CD4-positive, alpha-beta T cell (primary cell): Measurements from ENCODE around the gene CMSS1. TPM values are rescaled to one million over a fixed set of nuclear protein-coding genes. Genes with fewer than 3 reads are reported as not detected.

Experiments used
- ATAC-seq: fragments of 200-7000 bp; cut with Tn5 transposase; one replicate; pipeline ENCODE4 v1.10.0; 2022; ENCODE audit warnings: mild to moderate bottlenecking; ENCODE audit not compliant: poor library complexity
- CTCF ChIA-PET: fragments of 350-600 bp; sonication (Branson Sonifier 250); formaldehyde crosslinking; loops from one replicate; lab custom pipeline; 2021; ENCODE audit warnings: antibody characterized with exemption, inconsistent platforms; lab: Charles Lee
- POLR2A ChIA-PET: fragments of 350-600 bp; sonication (Branson Sonifier 250); formaldehyde crosslinking; loops from one replicate; lab custom pipeline; 2021; ENCODE audit warnings: antibody characterized with exemption, inconsistent platforms; lab: Charles Lee
- DNase-seq, 14 experiments: peaks; one replicate each; pipeline ENCODE4 v3.0.0-alpha.2; 2013 to 2020; ENCODE audit warnings: mixed read lengths in 2 of 14
- H3K27ac ChIP-seq, 2 donors: one replicate each; pipeline versions ENCODE4 v1.5.1 to v1.7.0; 2013; ENCODE audit warnings: low read length in 2 of 2, low read depth in 1 of 2, mild to moderate bottlenecking in 1 of 2
- H3K27me3 ChIP-seq, 2 experiments: 1 replicate in 1 of 2; 2 replicates in 1 of 2; pipeline versions ENCODE4 v1.6.1 to v1.7.0; 2013; ENCODE audit warnings: low read length in 2 of 2, control low read depth in 1 of 2, mild to moderate bottlenecking in 1 of 2, moderate library complexity in 1 of 2; ENCODE audit not compliant: insufficient read depth in 2 of 2, control insufficient read depth in 1 of 2
- H3K36me3 ChIP-seq: one replicate; pipeline ENCODE4 v1.6.1; 2013; ENCODE audit warnings: low read length, control low read depth; ENCODE audit not compliant: insufficient read depth
- H3K4me1 ChIP-seq: one replicate; pipeline ENCODE4 v1.6.1; 2013; ENCODE audit warnings: low read length, control low read depth; ENCODE audit not compliant: insufficient read depth
- H3K4me3 ChIP-seq: one replicate; pipeline ENCODE4 v1.5.1; 2013; ENCODE audit warnings: mild to moderate bottlenecking, low read length, moderate library complexity
- H3K9me3 ChIP-seq, 2 experiments: 1 replicate in 1 of 2; 2 replicates in 1 of 2; pipeline versions ENCODE4 v1.6.1 to v1.7.0; 2013; ENCODE audit warnings: low read length in 2 of 2, mild to moderate bottlenecking in 2 of 2, control low read depth in 1 of 2, moderate library complexity in 1 of 2; ENCODE audit not compliant: control insufficient read depth in 1 of 2, insufficient read depth in 1 of 2
- H3K27ac Mint-ChIP-seq: one replicate; pipeline ENCODE4 v1.8.0; 2020; ENCODE audit warnings: mixed read lengths
- H3K27me3 Mint-ChIP-seq: one replicate; pipeline ENCODE4 v1.8.0; 2021; ENCODE audit warnings: mixed read lengths
- H3K36me3 Mint-ChIP-seq: one replicate; pipeline ENCODE4 v1.8.0; 2021; ENCODE audit warnings: low read depth, mixed read lengths
- H3K4me1 Mint-ChIP-seq: one replicate; pipeline ENCODE4 v1.8.0; 2021; ENCODE audit warnings: low read depth, mixed read lengths
- H3K4me3 Mint-ChIP-seq: one replicate; pipeline ENCODE4 v1.8.0; 2020; ENCODE audit warnings: mild to moderate bottlenecking, mixed read lengths
- H3K9me3 Mint-ChIP-seq: one replicate; pipeline ENCODE4 v1.8.0; 2020; ENCODE audit warnings: mixed read lengths
- CTCF ChIP-seq: fragments of 200-600 bp; IDR thresholded peaks from one replicate; pipeline ENCODE4 v1.8.0; 2022; ENCODE audit warnings: antibody characterized with exemption, mild to moderate bottlenecking
- intact Hi-C, 2 experiments: fragments of 100-400 bp; cut with DNase I in 1 of 2; cut with micrococcal nuclease in 1 of 2; formaldehyde crosslinking; loops; one replicate each; pipeline versions ENCODE4 v1.15.1 to v1.9.0; 2023 to 2025; cut with DNase I, micrococcal nuclease
- total RNA-seq, 174 experiments: library from RNA in 2 of 174; stranded (reverse) in 2 of 174; gene quantifications; one replicate each; pipeline ENCODE4 v1.2.3 and lab custom pipeline; 2021 to 2026

The CMSS1 gene
- total RNA-seq, 2 experiments from 2014 or later, result 12.2 TPM

GRCh38 chr3:100206687-100207086, 389.0 kb downstream of the CMSS1 start:
- no peaks in the 10 kb centered on the region for H3K27me3 Mint-ChIP-seq
- no peak for ATAC-seq
- no peak for TF ChIP-seq CTCF
- no peak overlapping the region for H3K4me3 Mint-ChIP-seq
- no peaks in the 10 kb centered on the region for H3K36me3 Mint-ChIP-seq
- ChIA-PET CTCF (no interaction called here), POLR2A (no interaction called here)
- no peak overlapping the region for H3K27ac ChIP-seq
- no peaks in the 10 kb centered on the region for H3K27me3 ChIP-seq
- no peak overlapping the region for H3K27ac Mint-ChIP-seq
- H3K4me1 ChIP-seq, result peaks cover 5% of the 10 kb centered on the region
- peaks cover 22% of the 10 kb centered on the region for H3K4me1 Mint-ChIP-seq
- H3K9me3 ChIP-seq, result no peaks in the 10 kb centered on the region
- H3K9me3 Mint-ChIP-seq, result no peaks in the 10 kb centered on the region
- H3K4me3 ChIP-seq, result no peak overlapping the region
- intact Hi-C loops, result loop anchor here in 1 of 2 experiments (2.0 kb wide), 1 partner anchor 22 kb away; no protein-coding TSS in a partner anchor
- no peaks in the 10 kb centered on the region for H3K36me3 ChIP-seq
- DNase-seq, result no peak

- DNase-seq (no peak), ATAC-seq (no peak)
- peaks cover 5% of the 10 kb centered on the region for H3K4me1 ChIP-seq
- H3K9me3 ChIP-seq, result no peaks in the 10 kb centered on the region
- Mint-ChIP-seq H3K4me3 (no peak overlapping the region), H3K9me3 (no peaks in the 10 kb centered on the region), H3K27ac (no peak overlapping the region), H3K36me3 (no peaks in the 10 kb centered on the region), H3K4me1 (peaks cover 23% of the 10 kb centered on the region), H3K27me3 (no peaks in the 10 kb centered on the region)
- no peak overlapping the region for H3K27ac ChIP-seq
- TF ChIP-seq CTCF, result no peak
- no peaks in the 10 kb centered on the region for H3K27me3 ChIP-seq
- no peak overlapping the region for H3K4me3 ChIP-seq
- CTCF ChIA-PET, result no interaction called here
- intact Hi-C loops, result loop anchor here in 1 of 2 experiments (2.0 kb wide), 1 partner anchor 23 kb away; no protein-coding TSS in a partner anchor
- no peaks in the 10 kb centered on the region for H3K36me3 ChIP-seq
- POLR2A ChIA-PET, result no interaction called here
Observed at GRCh38 chr3:100207886-100208285, 390.2 kb downstream of the CMSS1 start.

- Mint-ChIP-seq H3K36me3 (no peaks in the 10 kb centered on the region), H3K27me3 (no peaks in the 10 kb centered on the region), H3K9me3 (no peaks in the 10 kb centered on the region), H3K27ac (no peak overlapping the region), H3K4me1 (peaks cover 23% of the 10 kb centered on the region), H3K4me3 (no peak overlapping the region)
- ATAC-seq (no peak), DNase-seq (no peak)
- Histone ChIP-seq H3K27ac (no peak overlapping the region), H3K4me1 (peaks cover 5% of the 10 kb centered on the region), H3K9me3 (no peaks in the 10 kb centered on the region), H3K36me3 (no peaks in the 10 kb centered on the region), H3K27me3 (no peaks in the 10 kb centered on the region), H3K4me3 (no peak overlapping the region)
- TF ChIP-seq CTCF, result no peak
- intact Hi-C loops, result no loop called here
- ChIA-PET POLR2A (no interaction called here), CTCF (no interaction called here)
Observed at GRCh38 chr3:100209169-100209568, 391.5 kb downstream of the CMSS1 start.
